GM12865 (cell line): ENCODE results near the gene SASH1.

ENCODE experiments used
- DNase-seq: peaks from one replicate; pipeline ENCODE4 v3.0.0; 2010; ENCODE audit warnings: low read depth
- H3K4me3 ChIP-seq: 2 replicates; pipeline ENCODE4 v1.5.1; 2011; ENCODE audit warnings: mild to moderate bottlenecking, low read depth, low read length, control low read depth
- TF ChIP-seq, protein P1 (sequence below): IDR thresholded peaks from 2 replicates; pipeline ENCODE4 v1.5.1; 2011; ENCODE audit warnings: low read length, control low read depth, low read depth, inconsistent platforms; ENCODE audit not compliant: insufficient read depth; ENCODE audit errors: missing control alignments

Gene SASH1

GRCh38 chr6:148432462-148433195 lies 90.0 kb downstream of the SASH1 start:
- TF ChIP-seq, protein P1, sequence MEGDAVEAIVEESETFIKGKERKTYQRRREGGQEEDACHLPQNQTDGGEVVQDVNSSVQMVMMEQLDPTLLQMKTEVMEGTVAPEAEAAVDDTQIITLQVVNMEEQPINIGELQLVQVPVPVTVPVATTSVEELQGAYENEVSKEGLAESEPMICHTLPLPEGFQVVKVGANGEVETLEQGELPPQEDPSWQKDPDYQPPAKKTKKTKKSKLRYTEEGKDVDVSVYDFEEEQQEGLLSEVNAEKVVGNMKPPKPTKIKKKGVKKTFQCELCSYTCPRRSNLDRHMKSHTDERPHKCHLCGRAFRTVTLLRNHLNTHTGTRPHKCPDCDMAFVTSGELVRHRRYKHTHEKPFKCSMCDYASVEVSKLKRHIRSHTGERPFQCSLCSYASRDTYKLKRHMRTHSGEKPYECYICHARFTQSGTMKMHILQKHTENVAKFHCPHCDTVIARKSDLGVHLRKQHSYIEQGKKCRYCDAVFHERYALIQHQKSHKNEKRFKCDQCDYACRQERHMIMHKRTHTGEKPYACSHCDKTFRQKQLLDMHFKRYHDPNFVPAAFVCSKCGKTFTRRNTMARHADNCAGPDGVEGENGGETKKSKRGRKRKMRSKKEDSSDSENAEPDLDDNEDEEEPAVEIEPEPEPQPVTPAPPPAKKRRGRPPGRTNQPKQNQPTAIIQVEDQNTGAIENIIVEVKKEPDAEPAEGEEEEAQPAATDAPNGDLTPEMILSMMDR, result no peak

GRCh38 chr6:148435386-148435785 lies 92.7 kb downstream of the SASH1 start:
- H3K4me3 ChIP-seq, result no peak overlapping the region
- DNase-seq, result no peak

More at GRCh38 chr6:148432462-148433195, 90.0 kb downstream of the SASH1 start:
- no peak for DNase-seq
- H3K4me3 ChIP-seq, result no peak overlapping the region

GRCh38 chr6:148436466-148436865 lies 93.8 kb downstream of the SASH1 start:
- no peak overlapping the region for H3K4me3 ChIP-seq
- DNase-seq, result no peak
- TF ChIP-seq, protein P1, result no peak

More at GRCh38 chr6:148435386-148435785, 92.7 kb downstream of the SASH1 start:
- TF ChIP-seq, protein P1, result no peak

- no peak overlapping the region for H3K4me3 ChIP-seq
- no peak for DNase-seq
- TF ChIP-seq, protein P1, result no peak
These were observed 96.0 kb downstream of the SASH1 start for GRCh38 chr6:148438632-148439031.

DNA sequence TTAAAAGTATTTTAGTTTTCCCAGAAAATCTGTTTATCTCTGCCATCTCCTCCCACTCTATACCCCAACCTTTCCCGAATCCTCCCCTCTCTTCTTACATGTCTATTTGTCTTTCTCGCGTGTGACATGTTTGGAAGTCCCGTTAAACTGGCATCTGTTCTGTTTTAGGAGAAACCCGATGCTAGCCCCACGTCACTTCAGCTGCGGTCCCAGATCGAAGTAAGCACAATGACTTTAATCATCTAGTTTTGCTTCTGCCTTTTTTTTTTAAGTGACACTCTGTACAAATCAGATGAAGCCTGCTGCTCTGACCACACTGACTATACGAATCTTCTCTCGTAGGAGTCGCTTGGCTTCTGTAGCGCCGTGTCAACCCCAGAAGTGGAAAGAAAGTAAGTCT lies 97.4 kb downstream of the SASH1 start:
- DNase-seq, result no peak
- TF ChIP-seq, protein P1, result no peak
- no peak overlapping the region for H3K4me3 ChIP-seq

- no peak overlapping the region for H3K4me3 ChIP-seq
- TF ChIP-seq, protein P1, result no peak
- no peak for DNase-seq
These were observed 98.3 kb downstream of the SASH1 start for GRCh38 chr6:148440877-148441453.
